CD4-positive, alpha-beta T cell treated with Interleukin-10 for 1 hour (primary cell): ENCODE results near the gene COL24A1.
"Not testable (repeated sequence)": the region's sequence is repeated elsewhere in the genome, so short reads cannot be mapped to it uniquely, and the experiment has no call there.

Experiments
- DNase-seq: peaks from one replicate; pipeline ENCODE4 v3.0.0-alpha.2; 2020

The COL24A1 gene

DNA sequence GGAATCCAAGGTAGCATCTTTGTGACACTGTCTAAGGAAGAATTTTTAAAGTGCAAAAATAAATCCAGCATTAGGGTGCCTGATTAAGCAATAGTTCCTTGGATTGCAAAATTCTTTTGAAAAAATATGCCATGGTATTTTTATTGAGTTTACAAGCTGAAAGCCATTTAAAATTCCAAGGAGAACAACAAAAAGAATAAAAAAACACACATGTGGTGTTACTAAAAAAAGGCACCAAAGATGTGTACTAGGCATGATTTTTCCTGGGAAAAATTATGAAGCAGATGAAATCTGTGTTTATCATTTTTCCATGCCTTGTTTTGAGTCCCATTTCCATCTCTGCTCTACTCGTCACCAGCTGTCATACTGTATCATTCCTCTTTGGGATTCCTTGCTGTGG is 291.4 kb downstream of the COL24A1 start:
- DNase-seq = no peak

DNA sequence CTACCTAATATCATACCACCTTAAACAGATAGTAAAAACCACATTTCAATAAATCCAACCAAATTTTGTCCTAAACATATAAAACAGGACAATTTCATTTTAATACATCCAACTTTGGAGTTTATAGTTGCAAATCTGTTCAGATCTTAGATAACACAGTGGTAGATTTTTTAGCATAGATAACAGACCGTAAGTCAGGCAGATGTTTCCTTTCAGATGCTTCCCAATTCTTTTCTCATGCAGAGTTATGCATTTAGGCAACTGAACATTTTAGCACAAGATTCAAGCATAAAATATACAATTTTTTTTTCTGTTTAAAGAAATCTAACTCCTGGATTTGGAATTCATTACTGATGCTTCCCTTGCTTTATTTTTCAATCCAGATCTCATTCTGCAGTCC is 291.8 kb downstream of the COL24A1 start:
- DNase-seq = no peak

GRCh38 chr1:85863639-85864038 is 292.9 kb downstream of the COL24A1 start:
- DNase-seq = not testable (repeated sequence)

- no peak for DNase-seq
Measured at GRCh38 chr1:85862456-85862855, 294.1 kb downstream of the COL24A1 start.

DNA sequence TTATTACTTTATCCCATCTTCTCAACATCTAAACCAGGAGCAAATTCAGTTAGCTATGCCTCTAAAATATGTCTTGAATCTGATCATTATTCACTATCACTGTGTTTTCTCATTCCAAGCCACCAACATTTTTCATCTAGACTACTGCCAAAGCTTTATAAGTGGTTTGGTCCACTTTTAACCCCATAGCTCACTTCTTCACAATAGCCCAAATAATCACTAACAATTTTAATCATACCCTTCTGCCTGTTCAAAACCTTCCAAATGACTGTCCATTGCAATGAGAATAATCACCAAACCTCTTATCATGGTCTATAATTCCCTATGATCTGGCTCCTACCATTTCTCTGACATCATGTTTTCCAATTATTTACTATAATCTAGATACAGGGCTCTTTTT is 298.6 kb downstream of the COL24A1 start:
- DNase-seq = no peak

DNA sequence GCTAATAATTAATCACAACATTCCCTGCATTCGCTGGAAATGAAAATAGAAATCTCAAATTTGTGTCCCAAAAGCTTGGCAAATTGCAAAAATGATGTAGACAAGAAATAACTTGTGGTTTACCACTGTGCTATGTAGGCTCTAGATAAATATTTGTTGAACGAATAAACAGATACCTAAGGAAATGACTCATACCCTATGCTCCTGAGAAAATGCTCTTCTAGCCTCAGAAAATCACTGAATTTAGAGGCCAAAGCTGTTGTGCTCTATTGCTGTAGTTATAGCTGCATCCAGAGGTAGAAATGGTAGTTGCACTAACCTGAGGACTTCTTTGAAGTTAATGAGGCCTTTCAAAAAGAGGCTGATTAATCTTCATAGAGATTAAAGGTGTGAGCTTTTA is 306.3 kb downstream of the COL24A1 start:
- DNase-seq = no peak

DNA sequence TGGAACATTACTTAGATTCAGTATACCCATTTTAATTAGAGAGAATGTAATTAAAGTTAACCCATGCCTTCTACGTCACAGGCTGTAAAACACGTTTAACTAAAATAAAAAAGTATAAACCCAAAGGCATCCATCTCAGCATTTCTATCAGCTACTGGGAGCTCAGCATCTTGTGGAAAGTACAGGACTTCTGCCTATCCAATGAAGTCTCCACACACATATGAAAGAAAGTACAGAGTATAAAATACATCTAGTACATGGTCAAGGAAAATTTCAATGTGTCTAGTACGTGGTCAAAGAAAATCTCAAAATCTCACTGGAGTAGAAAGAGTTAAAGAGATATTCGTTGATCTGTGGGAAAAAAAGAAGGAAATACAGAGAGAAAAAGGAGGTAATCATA is 306.9 kb downstream of the COL24A1 start:
- no peak for DNase-seq

DNA sequence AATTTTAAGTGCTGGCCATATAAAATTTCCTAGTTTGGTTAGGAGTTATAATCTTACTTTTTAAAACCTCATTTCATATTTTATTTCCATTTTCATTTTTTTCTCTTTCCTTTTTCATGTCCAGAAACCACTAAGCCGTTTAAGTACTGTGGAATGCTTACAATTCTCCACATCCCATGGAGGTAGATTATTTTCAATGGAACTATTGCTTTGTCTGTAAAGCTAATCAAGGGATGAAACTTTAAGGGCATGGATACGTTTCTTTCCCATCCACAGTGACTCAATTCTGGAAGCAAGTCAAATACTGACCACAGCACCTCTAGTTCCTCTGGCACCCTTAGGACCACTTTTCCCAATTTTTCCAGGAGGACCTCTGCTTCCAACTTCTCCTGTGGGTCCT is 309.2 kb downstream of the COL24A1 start:
- DNase-seq = no peak

DNA sequence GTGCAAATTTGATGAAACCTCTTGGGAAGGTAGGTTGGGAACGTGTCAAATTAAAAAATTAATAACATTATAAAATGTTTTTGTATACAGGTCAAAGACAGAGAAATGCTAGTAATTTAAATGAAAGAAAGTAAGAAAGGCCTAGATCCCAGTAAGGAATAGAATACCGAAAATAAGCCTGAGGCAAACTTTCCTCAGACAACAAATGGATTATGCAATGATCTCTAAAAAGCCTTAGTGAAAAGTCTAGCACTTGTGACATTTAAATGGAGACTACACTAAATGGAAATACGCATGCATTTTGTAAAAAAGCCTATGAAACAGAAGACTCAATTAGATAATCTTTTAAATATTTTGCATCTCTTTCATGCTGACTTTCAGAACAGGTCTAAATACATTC is 309.9 kb downstream of the COL24A1 start:
- no peak for DNase-seq

DNA sequence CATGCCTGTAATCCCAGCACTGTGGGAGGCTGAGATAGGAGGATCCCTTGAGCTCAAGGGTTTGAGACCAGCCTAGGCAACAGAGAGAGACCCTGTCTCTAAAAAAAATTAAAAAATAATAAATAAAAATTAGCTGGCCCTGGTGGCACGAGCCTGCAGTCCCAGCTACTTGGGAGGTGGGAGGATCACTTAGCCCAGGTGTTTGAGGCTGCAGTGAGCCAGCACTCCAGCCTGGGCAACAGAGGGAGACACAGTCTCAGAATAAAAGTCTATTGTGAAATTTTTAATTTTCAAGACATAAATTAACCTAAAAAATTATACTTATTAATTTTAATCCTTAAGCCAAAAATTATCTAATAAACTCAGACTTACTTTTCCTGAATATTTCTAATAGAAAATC is 317.1 kb downstream of the COL24A1 start:
- no peak for DNase-seq

GRCh38 chr1:85838238-85838637 is 318.3 kb downstream of the COL24A1 start:
- no peak for DNase-seq

DNA sequence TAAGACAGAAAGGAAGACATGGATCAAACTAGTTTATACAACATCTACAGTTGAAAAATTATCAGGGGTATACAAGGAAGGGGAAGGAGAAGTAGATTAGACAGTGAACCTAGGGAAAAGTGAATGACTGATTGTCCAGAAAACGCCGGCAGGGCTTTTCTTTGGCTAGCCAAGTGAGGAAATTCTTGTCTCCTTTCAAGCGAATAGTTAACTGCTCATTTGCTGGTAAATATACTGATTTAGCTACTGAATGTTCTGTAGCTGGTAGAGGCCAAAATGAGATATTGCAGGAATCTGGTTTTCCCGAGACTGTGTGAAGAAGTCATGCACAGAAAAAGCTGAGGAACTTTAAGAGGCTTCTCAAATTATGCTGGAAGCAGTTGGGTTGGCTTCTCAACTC is 319.8 kb downstream of the COL24A1 start:
- DNase-seq = no peak

- DNase-seq = not testable (repeated sequence)
Measured at GRCh38 chr1:85833165-85833564, 323.4 kb downstream of the COL24A1 start.

- DNase-seq = no peak
Measured at GRCh38 chr1:85830837-85831236, 325.7 kb downstream of the COL24A1 start.

- no peak for DNase-seq
Measured at GRCh38 chr1:85824066-85824840, 332.3 kb downstream of the COL24A1 start.

GRCh38 chr1:85822696-85823095 is 333.9 kb downstream of the COL24A1 start:
- no peak for DNase-seq

DNA sequence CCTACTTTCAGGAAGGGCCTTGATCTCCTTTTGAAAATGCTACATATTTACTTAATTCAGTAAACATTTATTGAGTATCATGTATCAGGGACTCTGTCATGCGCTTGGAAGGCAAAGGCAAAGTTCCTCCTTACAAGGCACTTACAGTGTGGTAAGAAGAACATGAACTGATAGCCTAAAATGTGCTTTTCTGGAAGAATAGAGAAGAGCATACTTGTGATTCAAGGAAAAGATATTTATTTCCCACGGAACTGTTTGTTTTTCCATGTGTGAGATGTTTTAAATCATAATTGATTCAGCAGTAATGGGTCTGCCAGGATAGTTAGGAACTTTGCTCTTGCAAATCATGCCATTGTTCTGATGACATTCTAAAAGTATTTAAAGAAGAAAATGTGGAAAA is 338.2 kb downstream of the COL24A1 start:
- DNase-seq = no peak

DNA sequence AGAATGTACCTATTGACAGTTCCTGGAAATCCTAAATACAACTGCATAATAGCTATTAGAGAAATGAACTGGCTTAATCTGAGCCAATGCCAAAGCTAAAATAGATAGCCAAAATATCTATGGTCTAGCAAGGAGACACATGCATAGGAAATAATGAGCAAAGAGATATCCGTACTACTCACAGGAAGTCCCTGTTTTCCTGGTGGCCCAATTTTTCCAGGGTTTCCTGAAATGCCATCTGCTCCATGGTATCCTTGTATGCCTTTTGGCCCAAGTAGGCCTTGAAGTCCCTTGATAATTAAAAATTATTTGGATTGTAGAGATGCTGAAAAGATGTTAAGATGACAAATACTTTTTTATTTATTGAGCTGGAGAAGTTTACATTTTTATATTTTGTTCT is 340.0 kb downstream of the COL24A1 start:
- no peak for DNase-seq

GRCh38 chr1:85815906-85816305 is 340.7 kb downstream of the COL24A1 start:
- DNase-seq = no peak

GRCh38 chr1:85806236-85806965 is 350.2 kb downstream of the COL24A1 start:
- no peak for DNase-seq

- DNase-seq = no peak
Measured at GRCh38 chr1:85801520-85801919, 355.1 kb downstream of the COL24A1 start.

- no peak for DNase-seq
Measured at GRCh38 chr1:85799737-85800136, 356.8 kb downstream of the COL24A1 start.

GRCh38 chr1:85798419-85798818 is 358.2 kb downstream of the COL24A1 start:
- DNase-seq = no peak

- not testable (repeated sequence) for DNase-seq
Measured at GRCh38 chr1:85777021-85777420, 379.6 kb downstream of the COL24A1 start.

DNA sequence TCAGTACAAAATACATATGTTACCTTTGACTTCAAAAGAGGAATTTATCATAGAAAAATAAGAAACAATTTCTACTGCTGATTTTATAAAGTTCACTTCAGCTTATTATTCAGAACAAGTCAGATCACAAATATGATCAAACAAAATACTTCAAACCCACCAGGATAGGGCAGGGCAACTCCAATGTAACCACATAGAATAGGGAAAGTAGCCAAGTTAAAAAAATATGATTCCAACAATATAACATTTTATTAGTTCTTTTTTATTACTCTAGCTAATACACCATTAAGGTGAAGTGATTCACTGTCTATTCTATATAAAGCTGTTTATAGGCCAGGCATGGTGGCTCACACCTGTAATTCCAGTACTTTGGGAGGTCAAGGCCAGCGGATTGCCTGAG is 393.8 kb downstream of the COL24A1 start:
- no peak for DNase-seq
